Bone marrow (tissue), 2 donors: Measurements from ENCODE around the gene CD8B2.
"Not testable (repeated sequence)": the region's sequence is repeated elsewhere in the genome, so short reads cannot be mapped to it uniquely, and the experiment has no call there.

ENCODE experiments used
- DNase-seq, 2 donors: peaks; one replicate each; lab custom pipeline; 2025; lab: John Stamatoyannopoulos, UW

CD8B2 gene

GRCh38 chr2:106486551-106487385 lies at the start of gene CD8B2:
CD8B2 (plus strand) TSS chr2:106487364; CDS start chr2:106487427, 63 bp downstream.
- not testable (repeated sequence) for DNase-seq

GRCh38 chr2:106461882-106462281 lies 25.3 kb upstream of the CD8B2 start:
- not testable (repeated sequence) for DNase-seq

- DNase-seq, result not testable (repeated sequence)
Observed at GRCh38 chr2:106467516-106467915, 19.6 kb upstream of the CD8B2 start.

GRCh38 chr2:106468107-106468506 lies 19.1 kb upstream of the CD8B2 start, which contains the start of gene RGPD3:
RGPD3 (minus strand) TSS chr2:106468413; CDS start chr2:106468288, 125 bp downstream.
- DNase-seq, result not testable (repeated sequence)

- DNase-seq, result not testable (repeated sequence)
Observed at GRCh38 chr2:106470658-106471057, 16.5 kb upstream of the CD8B2 start.

- DNase-seq, result not testable (repeated sequence)
Observed at GRCh38 chr2:106477647-106478046, 9.5 kb upstream of the CD8B2 start.

GRCh38 chr2:106479563-106479962 lies 7.6 kb upstream of the CD8B2 start:
- not testable (repeated sequence) for DNase-seq

GRCh38 chr2:106487386-106488191 lies 425 bp downstream of the CD8B2 start:
- not testable (repeated sequence) for DNase-seq

GRCh38 chr2:106489701-106490100 lies 2.5 kb downstream of the CD8B2 start:
- DNase-seq, result not testable (repeated sequence)

GRCh38 chr2:106492399-106492798 lies 5.2 kb downstream of the CD8B2 start:
- DNase-seq, result not testable (repeated sequence)

- not testable (repeated sequence) for DNase-seq
Observed at GRCh38 chr2:106492913-106493312, 5.7 kb downstream of the CD8B2 start.

- DNase-seq, result not testable (repeated sequence)
Observed at GRCh38 chr2:106498549-106498948, 11.4 kb downstream of the CD8B2 start.

GRCh38 chr2:106500350-106500749 lies 13.2 kb downstream of the CD8B2 start:
- not testable (repeated sequence) for DNase-seq

GRCh38 chr2:106502351-106502750 lies 15.2 kb downstream of the CD8B2 start:
- not testable (repeated sequence) for DNase-seq

- DNase-seq, result not testable (repeated sequence)
Observed at GRCh38 chr2:106504192-106504591, 17.0 kb downstream of the CD8B2 start.

- not testable (repeated sequence) for DNase-seq
Observed at GRCh38 chr2:106504787-106505186, 17.6 kb downstream of the CD8B2 start.

- not testable (repeated sequence) for DNase-seq
Observed at GRCh38 chr2:106506002-106506687, 19.0 kb downstream of the CD8B2 start.

- not testable (repeated sequence) for DNase-seq
Observed at GRCh38 chr2:106508660-106509373, 21.7 kb downstream of the CD8B2 start.

- not testable (repeated sequence) for DNase-seq
Observed at GRCh38 chr2:106509374-106509770, 22.2 kb downstream of the CD8B2 start.

- peak in 1 of 2 donors; percentile 3 for DNase-seq
Observed at GRCh38 chr2:106510791-106511190, 23.6 kb downstream of the CD8B2 start.

- DNase-seq, result peak; percentile 19 to 22
Observed at GRCh38 chr2:106511476-106511901, 24.3 kb downstream of the CD8B2 start.
